ENCODE data around the gene GCNT1.
"Not testable (repeated sequence)": the region's sequence is repeated elsewhere in the genome, so short reads cannot be mapped to it uniquely, and the experiment has no call there.

Gene GCNT1

GRCh38 chr9:76466299-76466605, 7.3 kb downstream of the GCNT1 start:
- H3K4me2 ChIP-seq = no peak overlapping the region
- no peaks in the 10 kb centered on the region for H4K20me1 ChIP-seq (ENCODE audit: insufficient read depth)
- no peak overlapping the region for H2AFZ ChIP-seq (ENCODE audit: low read depth)
- peaks cover 26% of the 10 kb centered on the region for H3K4me1 ChIP-seq (ENCODE audit: low read depth, poor library complexity, severe bottlenecking)
- no peak overlapping the region for H3K9ac ChIP-seq
- no peaks in the 10 kb centered on the region for H3K79me2 ChIP-seq (ENCODE audit: insufficient read depth, low read depth)
- H3K27me3 ChIP-seq (ENCODE audit: insufficient read depth, low read depth) = no peaks in the 10 kb centered on the region
- no peak for TF ChIP-seq CTCF (conservative IDR thresholded peaks at IDR 0.05; ENCODE audit: low read depth, low read length)
- no peak overlapping the region for H3K4me3 ChIP-seq (IDR thresholded peaks at IDR 0.05; ENCODE audit: insufficient read depth, low read depth, low read length)
- no peaks in the 10 kb centered on the region for H3K36me3 ChIP-seq (ENCODE audit: insufficient read depth)
- no peak overlapping the region for H3K27ac ChIP-seq

DNA sequence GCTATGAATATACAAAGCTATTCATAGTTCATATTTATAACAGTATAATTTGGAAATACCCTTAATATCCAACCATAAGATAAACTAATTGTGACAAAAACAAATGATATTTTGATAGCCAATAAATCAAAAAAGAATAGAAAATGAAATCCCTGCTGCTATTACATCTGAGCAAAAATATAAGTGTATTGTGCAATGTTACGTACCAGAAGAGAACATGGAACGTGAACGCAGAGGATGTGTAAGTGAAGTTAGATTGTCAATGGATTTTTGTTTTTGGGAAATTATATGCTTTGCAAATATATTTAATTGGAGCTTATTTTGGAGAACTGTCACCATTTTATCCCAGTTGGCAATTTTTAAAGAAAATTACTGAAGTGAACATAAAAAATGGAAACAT, 15.4 kb downstream of the GCNT1 start:
- H3K79me2 ChIP-seq (ENCODE audit: insufficient read depth, low read depth) = no peaks in the 10 kb centered on the region
- no peaks in the 10 kb centered on the region for H4K20me1 ChIP-seq (ENCODE audit: insufficient read depth)
- H3K9ac ChIP-seq = no peak overlapping the region
- no peak overlapping the region for H3K4me2 ChIP-seq
- no peak overlapping the region for H2AFZ ChIP-seq (ENCODE audit: low read depth)
- no peak overlapping the region for H3K27ac ChIP-seq
- TF ChIP-seq CTCF (conservative IDR thresholded peaks at IDR 0.05; ENCODE audit: low read depth, low read length) = no peak
- H3K4me1 ChIP-seq (ENCODE audit: low read depth, poor library complexity, severe bottlenecking) = no peaks in the 10 kb centered on the region
- H3K36me3 ChIP-seq (ENCODE audit: insufficient read depth) = no peaks in the 10 kb centered on the region
- H3K27me3 ChIP-seq (ENCODE audit: insufficient read depth, low read depth) = no peaks in the 10 kb centered on the region
- no peak overlapping the region for H3K4me3 ChIP-seq (IDR thresholded peaks at IDR 0.05; ENCODE audit: insufficient read depth, low read depth, low read length)

GRCh38 chr9:76475686-76476085, 16.7 kb downstream of the GCNT1 start:
- Histone ChIP-seq H3K27ac (no peak overlapping the region), H3K36me3 (ENCODE audit: insufficient read depth) (no peaks in the 10 kb centered on the region), H4K20me1 (ENCODE audit: insufficient read depth) (no peaks in the 10 kb centered on the region), H3K9ac (no peak overlapping the region), H2AFZ (ENCODE audit: low read depth) (no peak overlapping the region), H3K79me2 (ENCODE audit: insufficient read depth, low read depth) (no peaks in the 10 kb centered on the region), H3K4me2 (no peak overlapping the region), H3K4me1 (ENCODE audit: low read depth, poor library complexity, severe bottlenecking) (no peaks in the 10 kb centered on the region), H3K4me3 (IDR thresholded peaks at IDR 0.05; ENCODE audit: insufficient read depth, low read depth, low read length) (no peak overlapping the region), H3K27me3 (ENCODE audit: insufficient read depth, low read depth) (no peaks in the 10 kb centered on the region)
- no peak for TF ChIP-seq CTCF (conservative IDR thresholded peaks at IDR 0.05; ENCODE audit: low read depth, low read length)

GRCh38 chr9:76477818-76478217, 18.8 kb downstream of the GCNT1 start:
- H3K4me2 ChIP-seq; H3K4me3 ChIP-seq (IDR thresholded peaks at IDR 0.05; ENCODE audit: insufficient read depth, low read depth, low read length); H3K27ac ChIP-seq; H3K36me3 ChIP-seq (ENCODE audit: insufficient read depth); H3K27me3 ChIP-seq (ENCODE audit: insufficient read depth, low read depth); H2AFZ ChIP-seq (ENCODE audit: low read depth); H3K4me1 ChIP-seq (ENCODE audit: low read depth, poor library complexity, severe bottlenecking); H3K9ac ChIP-seq; H3K79me2 ChIP-seq (ENCODE audit: insufficient read depth, low read depth); H4K20me1 ChIP-seq (ENCODE audit: insufficient read depth): not testable (repeated sequence)

GRCh38 chr9:76478226-76478625, 19.2 kb downstream of the GCNT1 start:
- Histone ChIP-seq H4K20me1 (ENCODE audit: insufficient read depth) (no peaks in the 10 kb centered on the region), H3K4me1 (ENCODE audit: low read depth, poor library complexity, severe bottlenecking) (no peaks in the 10 kb centered on the region), H2AFZ (ENCODE audit: low read depth) (no peak overlapping the region)

GRCh38 chr9:76479337-76479736, 20.4 kb downstream of the GCNT1 start:
- H3K27ac ChIP-seq; H2AFZ ChIP-seq (ENCODE audit: low read depth); H3K4me1 ChIP-seq (ENCODE audit: low read depth, poor library complexity, severe bottlenecking); H3K9ac ChIP-seq; H4K20me1 ChIP-seq (ENCODE audit: insufficient read depth); H3K27me3 ChIP-seq (ENCODE audit: insufficient read depth, low read depth); H3K4me3 ChIP-seq (IDR thresholded peaks at IDR 0.05; ENCODE audit: insufficient read depth, low read depth, low read length); H3K4me2 ChIP-seq; H3K79me2 ChIP-seq (ENCODE audit: insufficient read depth, low read depth); H3K36me3 ChIP-seq (ENCODE audit: insufficient read depth): not testable (repeated sequence)

More at GRCh38 chr9:76478226-76478625, 19.2 kb downstream of the GCNT1 start:
- Histone ChIP-seq H3K9ac (no peak overlapping the region), H3K27me3 (ENCODE audit: insufficient read depth, low read depth) (no peaks in the 10 kb centered on the region), H3K36me3 (ENCODE audit: insufficient read depth) (no peaks in the 10 kb centered on the region), H3K4me3 (IDR thresholded peaks at IDR 0.05; ENCODE audit: insufficient read depth, low read depth, low read length) (no peak overlapping the region), H3K79me2 (ENCODE audit: insufficient read depth, low read depth) (no peaks in the 10 kb centered on the region), H3K27ac (no peak overlapping the region), H3K4me2 (no peak overlapping the region)
- TF ChIP-seq CTCF (conservative IDR thresholded peaks at IDR 0.05; ENCODE audit: low read depth, low read length) = no peak
